GM19328 (cell line): ENCODE measurements around the gene RPS28.

Experiments
- ATAC-seq: cut with Tn5 transposase; IDR thresholded peaks from one replicate; pipeline ENCODE4 v1.9.1; 2021; ENCODE audit warnings: mild to moderate bottlenecking, moderate library complexity; ENCODE audit not compliant: unreplicated experiment

The RPS28 gene

DNA sequence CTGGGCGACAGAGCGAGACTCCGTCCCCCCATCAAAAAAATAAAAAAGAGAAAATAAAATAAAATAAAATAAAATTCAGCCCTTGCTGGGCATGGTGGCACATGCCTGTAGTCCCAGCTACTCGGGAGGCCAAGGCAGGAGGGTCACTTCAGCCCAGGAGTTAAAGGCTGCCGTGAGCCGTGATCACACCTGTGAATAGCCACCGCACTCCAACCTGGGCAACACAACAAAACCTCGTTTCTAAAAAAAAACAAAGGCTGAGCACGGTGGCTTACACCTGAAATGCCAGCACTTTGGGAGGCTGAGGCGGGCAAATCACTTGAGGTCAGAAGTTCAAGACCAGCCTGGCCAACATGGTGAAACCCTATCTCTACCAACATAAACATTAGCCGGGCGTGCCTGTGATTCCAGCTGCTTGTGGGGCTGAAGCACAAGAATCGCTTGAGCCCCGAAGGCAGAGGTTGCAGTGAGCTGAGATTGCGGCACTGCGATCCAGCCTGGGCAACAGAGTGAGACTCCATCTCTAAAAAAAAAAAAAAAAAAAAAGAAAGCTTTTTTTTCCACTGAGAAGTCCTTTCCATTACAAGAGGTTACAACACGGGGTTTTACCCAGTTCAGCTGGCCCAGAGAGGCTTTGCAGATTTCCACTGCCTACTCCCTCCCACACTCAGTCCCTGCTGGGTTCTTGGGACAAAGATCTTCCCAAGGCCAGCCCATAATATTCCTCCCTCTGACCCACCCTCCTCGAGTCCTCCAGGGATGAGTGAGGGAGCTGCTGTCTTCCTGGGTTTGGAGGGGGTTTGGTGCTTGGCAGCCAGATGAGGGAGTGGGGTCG lies 49.1 kb downstream of the RPS28 start:
- no peak for ATAC-seq

DNA sequence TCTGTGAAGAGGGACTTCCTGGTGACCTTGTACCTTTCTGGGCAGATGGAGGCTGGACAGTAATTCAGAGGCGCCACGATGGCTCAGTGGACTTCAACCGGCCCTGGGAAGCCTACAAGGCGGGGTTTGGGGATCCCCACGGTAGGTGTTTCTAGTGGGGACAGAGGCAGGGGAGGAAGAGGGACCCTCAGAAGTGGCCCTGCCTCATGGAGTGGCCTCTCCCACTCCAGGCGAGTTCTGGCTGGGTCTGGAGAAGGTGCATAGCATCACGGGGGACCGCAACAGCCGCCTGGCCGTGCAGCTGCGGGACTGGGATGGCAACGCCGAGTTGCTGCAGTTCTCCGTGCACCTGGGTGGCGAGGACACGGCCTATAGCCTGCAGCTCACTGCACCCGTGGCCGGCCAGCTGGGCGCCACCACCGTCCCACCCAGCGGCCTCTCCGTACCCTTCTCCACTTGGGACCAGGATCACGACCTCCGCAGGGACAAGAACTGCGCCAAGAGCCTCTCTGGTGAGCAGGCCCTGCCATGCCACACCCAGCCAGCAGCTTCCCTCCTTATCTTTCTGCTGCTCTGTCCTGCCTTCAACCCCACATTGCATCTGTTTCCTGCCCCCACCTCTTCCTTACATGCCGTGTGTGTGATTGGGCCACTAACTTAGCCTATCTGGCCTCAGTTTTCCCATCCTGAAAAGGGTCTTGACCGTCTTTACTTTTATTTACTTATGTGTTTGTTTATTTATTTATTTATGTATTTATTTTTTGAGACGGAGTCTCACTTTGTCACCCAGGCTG lies 49.9 kb downstream of the RPS28 start:
- no peak for ATAC-seq
